H9 (cell line): Measurements from ENCODE around the gene UBL4A. TPM values are rescaled to one million over a fixed set of nuclear protein-coding genes. Genes with fewer than 3 reads are reported as not detected.
A peak's percentile ranks its signal among the peaks of the same experiment; 100 is the strongest.

Source experiments
- DNase-seq: peaks from one replicate; pipeline ENCODE4 v3.0.0-alpha.2; 2017
- H2AFZ ChIP-seq: one replicate; pipeline ENCODE4 v1.6.1; 2013; ENCODE audit warnings: mild to moderate bottlenecking, low read length, control low read depth, moderate library complexity
- H2AK5ac ChIP-seq: 2 replicates; pipeline ENCODE4 v1.6.1; 2013; ENCODE audit warnings: low read length, control low read depth, mixed read lengths; ENCODE audit not compliant: insufficient read length
- H2BK120ac ChIP-seq: one replicate; pipeline ENCODE4 v1.6.1; 2013; ENCODE audit warnings: low read depth, mild to moderate bottlenecking, low read length, control low read depth, inconsistent platforms; ENCODE audit not compliant: poor library complexity, severe bottlenecking
- H2BK12ac ChIP-seq: 2 replicates; pipeline ENCODE4 v1.6.1; 2013; ENCODE audit warnings: low read length, control low read depth, mixed read lengths, low read depth; ENCODE audit not compliant: insufficient read length
- H2BK15ac ChIP-seq: 2 replicates; pipeline ENCODE4 v1.6.1; 2013; ENCODE audit warnings: low read depth, low read length, control low read depth
- H2BK20ac ChIP-seq: one replicate; pipeline ENCODE4 v1.6.1; 2013; ENCODE audit warnings: low read depth, mild to moderate bottlenecking, low read length, control low read depth, inconsistent platforms; ENCODE audit not compliant: poor library complexity, severe bottlenecking
- H2BK5ac ChIP-seq: 2 replicates; pipeline ENCODE4 v1.6.1; 2013; ENCODE audit warnings: low read length, control low read depth, mixed read lengths; ENCODE audit not compliant: insufficient read length
- H3K14ac ChIP-seq: 2 replicates; pipeline ENCODE4 v1.6.1; 2013; ENCODE audit warnings: low read length, control low read depth; ENCODE audit not compliant: insufficient read depth
- H3K18ac ChIP-seq: 2 replicates; pipeline ENCODE4 v1.6.1; 2013; ENCODE audit warnings: low read depth, mild to moderate bottlenecking, mixed read lengths, low read length, control low read depth; ENCODE audit not compliant: insufficient read length
- H3K23ac ChIP-seq: 2 replicates; pipeline ENCODE4 v1.6.1; 2013; ENCODE audit warnings: low read length, control low read depth, mixed read lengths, low read depth; ENCODE audit not compliant: insufficient read length
- H3K23me2 ChIP-seq: 2 replicates; pipeline ENCODE4 v1.6.1; 2013; ENCODE audit warnings: low read depth, mild to moderate bottlenecking, mixed read lengths, low read length, control low read depth; ENCODE audit not compliant: insufficient read length, poor library complexity, severe bottlenecking
- H3K27ac ChIP-seq: 2 replicates; pipeline ENCODE4 v1.5.1; 2013; ENCODE audit warnings: low read length, control low read depth, mixed read lengths, low read depth; ENCODE audit not compliant: insufficient read length
- H3K27me3 ChIP-seq: 2 replicates; pipeline ENCODE4 v1.6.1; 2013; ENCODE audit warnings: low read length, control low read depth, inconsistent platforms; ENCODE audit not compliant: insufficient read depth
- H3K4ac ChIP-seq: 2 replicates; pipeline ENCODE4 v1.6.1; 2013; ENCODE audit warnings: low read depth, mild to moderate bottlenecking, control low read depth, inconsistent platforms, low read length, moderate library complexity
- H3K4me1 ChIP-seq: 2 replicates; pipeline ENCODE4 v1.6.1; 2013; ENCODE audit warnings: low read length, control low read depth, inconsistent platforms; ENCODE audit not compliant: insufficient read depth
- H3K4me2 ChIP-seq: 2 replicates; pipeline ENCODE4 v1.6.1; 2013; ENCODE audit warnings: low read length, control low read depth, mixed read lengths; ENCODE audit not compliant: insufficient read length, insufficient read depth
- H3K56ac ChIP-seq: 2 replicates; pipeline ENCODE4 v1.6.1; 2013; ENCODE audit warnings: low read depth, mild to moderate bottlenecking, mixed read lengths, low read length, control low read depth; ENCODE audit not compliant: insufficient read length
- H3K79me1 ChIP-seq: 2 replicates; pipeline ENCODE4 v1.6.1; 2013; ENCODE audit warnings: low read depth, mild to moderate bottlenecking, moderate library complexity, low read length, control low read depth, inconsistent platforms; ENCODE audit not compliant: insufficient read depth, poor library complexity, severe bottlenecking
- H3K79me2 ChIP-seq: 2 replicates; pipeline ENCODE4 v1.6.1; 2013; ENCODE audit warnings: low read length, control low read depth, inconsistent platforms; ENCODE audit not compliant: insufficient read depth
- H3K9ac ChIP-seq: 2 replicates; pipeline ENCODE4 v1.6.1; 2013; ENCODE audit warnings: low read length, control low read depth, mixed read lengths; ENCODE audit not compliant: insufficient read length; ENCODE audit errors: extremely low read depth
- H3K9me3 ChIP-seq: one replicate; pipeline ENCODE4 v1.6.1; 2013; ENCODE audit warnings: low read depth, low read length, inconsistent platforms; ENCODE audit not compliant: control insufficient read depth
- H3T11ph ChIP-seq: one replicate; pipeline ENCODE4 v1.6.1; 2013; ENCODE audit warnings: mild to moderate bottlenecking, low read length, control low read depth, inconsistent platforms
- H4K20me1 ChIP-seq: one replicate; pipeline ENCODE4 v1.6.1; 2013; ENCODE audit not compliant: control insufficient read depth, insufficient read length, insufficient read depth
- H4K5ac ChIP-seq: 2 replicates; pipeline ENCODE4 v1.6.1; 2013; ENCODE audit warnings: low read depth, mild to moderate bottlenecking, mixed read lengths, low read length, control low read depth; ENCODE audit not compliant: insufficient read length
- H4K8ac ChIP-seq: replicated peaks from 2 replicates; pipeline ENCODE4 v1.6.1; 2013; ENCODE audit warnings: low read length, control low read depth, mixed read lengths, low read depth; ENCODE audit not compliant: insufficient read length
- H4K91ac ChIP-seq: 2 replicates; pipeline ENCODE4 v1.6.1; 2013; ENCODE audit warnings: low read depth, mild to moderate bottlenecking, moderate library complexity, mixed read lengths, low read length, control low read depth; ENCODE audit not compliant: insufficient read length
- H3K27ac Mint-ChIP-seq, 3 experiments: 2 replicates in 2 of 3; 3 replicates in 1 of 3; pipeline ENCODE4 v1.8.0; 2020 to 2021; ENCODE audit warnings: mixed read lengths in 3 of 3, mild to moderate bottlenecking in 1 of 3, moderate library complexity in 1 of 3
- H3K27me3 Mint-ChIP-seq: 2 replicates; pipeline ENCODE4 v1.8.0; 2021; ENCODE audit warnings: low read depth, mild to moderate bottlenecking, moderate library complexity, mixed read lengths
- H3K36me3 Mint-ChIP-seq, 3 experiments: 2 replicates in 2 of 3; 3 replicates in 1 of 3; pipeline ENCODE4 v1.8.0; 2020 to 2021; ENCODE audit warnings: low read depth in 3 of 3, mixed read lengths in 3 of 3; ENCODE audit not compliant: insufficient read depth in 1 of 3
- H3K4me1 Mint-ChIP-seq, 2 experiments: 2 replicates each; pipeline ENCODE4 v1.8.0; 2020; ENCODE audit warnings: mixed read lengths in 2 of 2
- H3K4me3 Mint-ChIP-seq, 2 experiments: 2 replicates in 1 of 2; 3 replicates in 1 of 2; pipeline ENCODE4 v1.8.0; 2020 to 2021; ENCODE audit warnings: mild to moderate bottlenecking in 2 of 2, mixed read lengths in 2 of 2, moderate library complexity in 1 of 2
- H3K9me3 Mint-ChIP-seq, 2 experiments: 2 replicates in 1 of 2; 3 replicates in 1 of 2; pipeline ENCODE4 v1.8.0; 2020; ENCODE audit warnings: mild to moderate bottlenecking in 2 of 2, mixed read lengths in 2 of 2, moderate library complexity in 1 of 2
- WGBS: extraction: QIAGEN DNeasy Blood & Tissue Kit; methylation state at CpG from one replicate; pipeline ENCODE4 v1.1.7; 2013; ENCODE audit warnings: missing lambda C conversion rate, low lambda C conversion rate, mixed read lengths; ENCODE audit not compliant: insufficient read length; ENCODE audit errors: extremely low coverage; 5-methylcytosine and 5-hydroxymethylcytosine counted together
- total RNA-seq: library from RNA; stranded (reverse); gene quantifications from 2 replicates; pipeline ENCODE4 v1.2.1, GENCODE V29; 2021
- TF ChIP-seq, protein P1 (sequence below): fragments of 200-600 bp; sonication (generic); conservative IDR thresholded peaks from 3 replicates; pipeline ENCODE4 v1.8.0; 2021; ENCODE audit warnings: antibody characterized with exemption, mild to moderate bottlenecking

The UBL4A gene
- total RNA-seq, 1 experiment from 2014 or later: 30.9 TPM

DNA sequence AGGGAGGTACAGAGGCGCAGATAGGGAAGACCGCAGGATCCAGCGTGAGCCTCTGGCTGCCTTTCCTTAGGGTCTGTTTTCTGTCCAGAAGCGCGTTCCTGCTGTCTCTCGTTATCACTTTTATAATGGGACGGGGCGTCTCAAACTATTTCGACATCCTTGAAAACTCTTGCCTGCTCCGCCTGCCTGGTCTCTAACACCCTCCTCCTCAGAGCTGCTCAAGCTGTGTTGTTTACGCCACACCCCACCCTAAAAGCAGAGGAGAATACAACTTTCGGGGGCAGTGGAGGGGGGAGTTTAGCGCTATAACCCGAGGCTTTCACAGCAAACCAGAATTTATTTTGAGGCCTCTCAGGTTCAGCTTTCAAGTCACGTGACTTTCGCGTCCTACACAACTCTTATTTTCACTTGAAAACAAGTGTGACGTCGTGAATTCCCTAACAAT lies 30.3 kb upstream of the UBL4A start:
- Histone ChIP-seq H4K5ac (no peak overlapping the region), H2BK120ac (no peak overlapping the region), H3K18ac (peak overlapping the region; percentile 68), H3K79me1 (no peaks in the 10 kb centered on the region), H4K20me1 (no peaks in the 10 kb centered on the region), H2BK15ac (no peak overlapping the region), H3K4me1 (no peaks in the 10 kb centered on the region), H3K27ac (peak overlapping the region; percentile 33), H3K23ac (no peak overlapping the region), H3K4me2 (peak overlapping the region; percentile 71), H2AK5ac (no peak overlapping the region), H3K79me2 (no peaks in the 10 kb centered on the region), H4K8ac (no peak overlapping the region), H3K23me2 (peaks cover 15% of the 10 kb centered on the region), H3K14ac (no peak overlapping the region), H2BK5ac (no peak overlapping the region), H2BK12ac (no peak overlapping the region), H3K9me3 (peaks cover 13% of the 10 kb centered on the region), H3K9ac (peak overlapping the region; percentile 11), H3K27me3 (no peaks in the 10 kb centered on the region; the same call in 1 of the 2 replicates), H3K4ac (no peak overlapping the region), H2AFZ (no peak overlapping the region), H3T11ph (no peak overlapping the region), H3K56ac (no peak overlapping the region), H2BK20ac (no peak overlapping the region), H4K91ac (no peak overlapping the region)
- H3K36me3 Mint-ChIP-seq: peaks cover 3 to 7% (median 6%) of the 10 kb centered on the region in 3 experiments; a peak in 4 of 7 replicates
- H3K27ac Mint-ChIP-seq: peak overlapping the region; percentile 94 to 99 (median 95); a peak in 6 of 7 replicates
- H3K27me3 Mint-ChIP-seq: peaks cover 18% of the 10 kb centered on the region
- H3K4me1 Mint-ChIP-seq: peaks cover 14 to 17% of the 10 kb centered on the region in 2 experiments
- TF ChIP-seq, protein P1, sequence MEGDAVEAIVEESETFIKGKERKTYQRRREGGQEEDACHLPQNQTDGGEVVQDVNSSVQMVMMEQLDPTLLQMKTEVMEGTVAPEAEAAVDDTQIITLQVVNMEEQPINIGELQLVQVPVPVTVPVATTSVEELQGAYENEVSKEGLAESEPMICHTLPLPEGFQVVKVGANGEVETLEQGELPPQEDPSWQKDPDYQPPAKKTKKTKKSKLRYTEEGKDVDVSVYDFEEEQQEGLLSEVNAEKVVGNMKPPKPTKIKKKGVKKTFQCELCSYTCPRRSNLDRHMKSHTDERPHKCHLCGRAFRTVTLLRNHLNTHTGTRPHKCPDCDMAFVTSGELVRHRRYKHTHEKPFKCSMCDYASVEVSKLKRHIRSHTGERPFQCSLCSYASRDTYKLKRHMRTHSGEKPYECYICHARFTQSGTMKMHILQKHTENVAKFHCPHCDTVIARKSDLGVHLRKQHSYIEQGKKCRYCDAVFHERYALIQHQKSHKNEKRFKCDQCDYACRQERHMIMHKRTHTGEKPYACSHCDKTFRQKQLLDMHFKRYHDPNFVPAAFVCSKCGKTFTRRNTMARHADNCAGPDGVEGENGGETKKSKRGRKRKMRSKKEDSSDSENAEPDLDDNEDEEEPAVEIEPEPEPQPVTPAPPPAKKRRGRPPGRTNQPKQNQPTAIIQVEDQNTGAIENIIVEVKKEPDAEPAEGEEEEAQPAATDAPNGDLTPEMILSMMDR: no peak
- DNase-seq: peak; percentile 59
- H3K9me3 Mint-ChIP-seq: peaks cover 45 to 48% of the 10 kb centered on the region in 2 experiments
- WGBS: no CpG with 5 or more reads among the region's 19 CpGs
- H3K4me3 Mint-ChIP-seq: peak overlapping the region; percentile 60 to 82
